AG09319 (cell line): ENCODE results near the gene PAQR3.

Experiments used
- DNase-seq: peaks from one replicate; pipeline ENCODE4 v3.0.0-alpha.2; 2010; ENCODE audit warnings: low read depth; ENCODE audit errors: extremely low read depth
- TF ChIP-seq, protein P1 (sequence below): IDR thresholded peaks from 2 replicates; pipeline ENCODE4 v1.5.1; 2011; ENCODE audit warnings: low read depth, mild to moderate bottlenecking, inconsistent platforms, low read length, moderate library complexity

PAQR3 gene

DNA sequence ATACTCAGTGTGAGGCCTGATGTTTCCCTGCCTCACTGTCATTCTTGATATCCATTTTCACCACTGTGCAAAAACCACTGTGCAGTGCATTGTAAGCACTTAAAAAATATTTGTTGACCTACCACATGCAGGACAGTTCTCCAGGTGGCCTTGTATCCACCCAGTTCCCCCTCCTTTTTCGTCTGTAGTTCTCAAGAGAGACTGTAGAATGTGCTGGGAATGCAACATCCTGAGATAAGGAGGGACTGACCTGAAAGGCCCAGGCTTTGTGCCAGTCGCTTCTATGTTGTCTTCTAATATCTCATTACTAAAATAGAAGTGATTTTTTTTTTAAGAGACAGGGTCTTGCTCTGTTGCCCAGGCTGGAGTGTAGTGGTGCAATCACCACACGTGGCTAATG is 21.7 kb upstream of the PAQR3 start:
- TF ChIP-seq, protein P1, sequence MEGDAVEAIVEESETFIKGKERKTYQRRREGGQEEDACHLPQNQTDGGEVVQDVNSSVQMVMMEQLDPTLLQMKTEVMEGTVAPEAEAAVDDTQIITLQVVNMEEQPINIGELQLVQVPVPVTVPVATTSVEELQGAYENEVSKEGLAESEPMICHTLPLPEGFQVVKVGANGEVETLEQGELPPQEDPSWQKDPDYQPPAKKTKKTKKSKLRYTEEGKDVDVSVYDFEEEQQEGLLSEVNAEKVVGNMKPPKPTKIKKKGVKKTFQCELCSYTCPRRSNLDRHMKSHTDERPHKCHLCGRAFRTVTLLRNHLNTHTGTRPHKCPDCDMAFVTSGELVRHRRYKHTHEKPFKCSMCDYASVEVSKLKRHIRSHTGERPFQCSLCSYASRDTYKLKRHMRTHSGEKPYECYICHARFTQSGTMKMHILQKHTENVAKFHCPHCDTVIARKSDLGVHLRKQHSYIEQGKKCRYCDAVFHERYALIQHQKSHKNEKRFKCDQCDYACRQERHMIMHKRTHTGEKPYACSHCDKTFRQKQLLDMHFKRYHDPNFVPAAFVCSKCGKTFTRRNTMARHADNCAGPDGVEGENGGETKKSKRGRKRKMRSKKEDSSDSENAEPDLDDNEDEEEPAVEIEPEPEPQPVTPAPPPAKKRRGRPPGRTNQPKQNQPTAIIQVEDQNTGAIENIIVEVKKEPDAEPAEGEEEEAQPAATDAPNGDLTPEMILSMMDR, result no peak
- no peak for DNase-seq

DNA sequence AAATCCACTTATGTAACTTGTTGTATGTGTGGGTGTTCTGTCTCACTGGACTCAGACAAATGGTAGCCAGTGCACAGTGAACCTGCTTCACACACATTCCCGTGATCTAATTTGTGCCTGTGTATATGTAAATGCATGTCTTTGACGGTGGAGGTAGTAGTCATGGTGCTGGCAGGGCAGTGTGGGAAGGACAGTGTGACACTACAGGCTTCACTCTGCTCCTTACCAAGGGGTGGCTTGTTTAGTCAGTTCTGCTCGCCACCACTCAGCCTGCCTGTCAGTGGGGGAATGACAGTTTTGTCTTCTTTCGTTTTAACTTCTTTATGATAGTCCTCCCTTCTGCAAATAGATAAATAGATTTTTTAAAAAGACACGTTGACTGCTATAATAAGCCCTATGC is 17.7 kb upstream of the PAQR3 start:
- TF ChIP-seq, protein P1, result no peak
- DNase-seq, result no peak

- TF ChIP-seq, protein P1, result peak; percentile 20; the same call in 1 of the 2 replicates
- no peak for DNase-seq
Measured at GRCh38 chr4:78953769-78954666, 14.8 kb upstream of the PAQR3 start.

GRCh38 chr4:78953231-78953630 is 14.0 kb upstream of the PAQR3 start:
- TF ChIP-seq, protein P1, result no peak
- no peak for DNase-seq

- DNase-seq, result peak; percentile 10
- TF ChIP-seq, protein P1, result peak; percentile 68
Measured at GRCh38 chr4:78951862-78952472, 12.7 kb upstream of the PAQR3 start.

DNA sequence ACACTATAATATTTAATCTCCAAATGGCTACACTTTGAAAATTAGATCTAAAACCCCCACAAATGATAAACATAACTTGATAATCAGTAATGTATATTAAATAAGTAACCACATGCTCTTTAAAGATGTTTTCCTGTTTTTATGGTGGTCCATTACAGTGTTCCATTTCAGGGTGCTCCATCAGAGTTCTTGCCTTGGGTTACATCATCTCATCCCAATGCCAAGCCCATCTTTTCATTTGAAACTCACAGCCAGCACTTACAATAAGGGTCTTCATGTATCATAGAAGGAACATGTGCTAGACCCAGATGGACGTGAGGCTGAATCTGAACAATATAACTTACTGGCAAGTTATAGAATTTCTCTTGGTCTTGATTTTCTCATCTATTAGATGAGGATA is 10.5 kb upstream of the PAQR3 start:
- TF ChIP-seq, protein P1, result no peak
- DNase-seq, result no peak

DNA sequence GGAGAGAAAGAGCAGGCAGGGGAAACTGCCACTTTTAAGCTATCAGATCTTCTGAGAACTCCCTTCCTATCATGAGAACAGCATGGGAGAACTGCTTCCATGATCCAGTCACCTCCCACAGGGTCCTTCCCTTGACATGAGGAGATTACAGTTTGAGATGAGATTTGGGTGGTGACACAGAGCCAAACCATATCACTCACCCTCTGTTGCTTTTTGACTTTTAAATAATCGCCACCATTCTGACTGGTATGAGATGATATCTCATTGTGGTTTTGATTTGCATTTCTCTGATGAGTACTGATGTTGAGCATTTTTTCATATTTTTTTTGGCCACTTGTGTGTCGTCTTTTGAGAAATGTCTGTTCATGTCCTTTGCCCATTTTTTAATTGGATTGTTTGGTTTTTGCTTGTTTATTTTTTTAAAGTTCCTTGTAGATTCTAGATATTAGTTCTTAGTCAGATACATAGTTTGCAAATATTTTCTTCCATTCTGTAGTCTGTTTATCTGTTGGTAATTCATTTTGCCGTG is 6.5 kb upstream of the PAQR3 start:
- DNase-seq, result no peak

More for the DNA sequence above, 6.5 kb upstream of the PAQR3 start:
- TF ChIP-seq, protein P1, result no peak
